Lung (tissue), 12 donors: ENCODE results near the gene ZNF669. TPM values are rescaled to one million over a fixed set of nuclear protein-coding genes. Genes with fewer than 3 reads are reported as not detected.

Source experiments
- ATAC-seq: fragments of 200-7000 bp; cut with Tn5 transposase; one replicate; pipeline ENCODE4 v1.9.1; 2020; ENCODE audit warnings: moderate number of reproducible peaks; ENCODE audit not compliant: insufficient read depth, low FRiP score
- DNase-seq, 3 donors: peaks; one replicate each; pipeline ENCODE4 v3.0.0-alpha.2; 2013 to 2017
- H3K27ac ChIP-seq, 2 donors: one replicate each; pipeline ENCODE4 v1.5.1; 2013; ENCODE audit warnings: mild to moderate bottlenecking in 2 of 2, moderate library complexity in 2 of 2, control low read depth in 1 of 2, inconsistent platforms in 1 of 2, low read depth in 1 of 2, low read length in 1 of 2
- H3K27me3 ChIP-seq, 3 donors: one replicate each; pipeline ENCODE4 v1.5.1; 2013; ENCODE audit warnings: low read length in 2 of 3; ENCODE audit not compliant: control insufficient read depth in 3 of 3, insufficient read depth in 3 of 3
- H3K36me3 ChIP-seq, 4 donors: one replicate each; pipeline ENCODE4 v1.5.1; 2013; ENCODE audit warnings: low read length in 4 of 4, mild to moderate bottlenecking in 1 of 4, moderate library complexity in 1 of 4; ENCODE audit not compliant: control insufficient read depth in 4 of 4, insufficient read depth in 4 of 4
- H3K4me1 ChIP-seq, 5 donors: one replicate each; pipeline ENCODE4 v1.5.1; 2013; ENCODE audit warnings: low read length in 5 of 5, mild to moderate bottlenecking in 2 of 5, moderate library complexity in 1 of 5; ENCODE audit not compliant: control insufficient read depth in 5 of 5, insufficient read depth in 5 of 5
- H3K4me3 ChIP-seq: one replicate; pipeline ENCODE4 v1.5.1; 2013; ENCODE audit warnings: mild to moderate bottlenecking, control low read depth, moderate library complexity
- H3K9ac ChIP-seq, 2 donors: one replicate each; pipeline ENCODE4 v1.5.1; 2013; ENCODE audit warnings: low read length in 2 of 2, control low read depth in 1 of 2; ENCODE audit not compliant: insufficient read depth in 1 of 2
- H3K9me3 ChIP-seq, 4 donors: one replicate each; pipeline ENCODE4 v1.5.1; 2013; ENCODE audit warnings: low read length in 3 of 4, mild to moderate bottlenecking in 1 of 4, moderate library complexity in 1 of 4; ENCODE audit not compliant: control insufficient read depth in 4 of 4, insufficient read depth in 3 of 4
- WGBS, 2 donors: extraction: QIAGEN DNeasy Blood & Tissue Kit; methylation state at CpG; one replicate each; pipeline ENCODE4 v1.1.7; 2013; 5-methylcytosine and 5-hydroxymethylcytosine counted together
- polyA plus RNA-seq, 2 donors: library from polyadenylated mRNA; stranded (reverse); fragments of 200-250 nt; gene quantifications; one replicate each; pipeline ENCODE4 v1.2.1, GENCODE V29; 2013
- total RNA-seq, 2 donors: library from RNA; depleted of rRNA in 1 of 2; stranded (reverse); fragments of >200 nt in 1 of 2; gene quantifications; one replicate each; pipeline ENCODE4 v1.2.1, GENCODE V29; 2014 to 2021
- TF ChIP-seq, protein P1 (sequence below): IDR thresholded peaks from 2 replicates; pipeline ENCODE4 v1.5.1; 2012; ENCODE audit warnings: mild to moderate bottlenecking; ENCODE audit errors: control extremely low read depth, extremely low read depth
- donor health status: control.
- donor health status: control.
- donor health status: Bipolar disorder and iron deficiency.
- donor health status: healthy.
- donor health status: DM: yes; HTN: yes; CAD: no.

Gene ZNF669
- total and polyA plus RNA-seq, 4 donors = 4.5 to 7.5 (median 5.6) TPM

DNA sequence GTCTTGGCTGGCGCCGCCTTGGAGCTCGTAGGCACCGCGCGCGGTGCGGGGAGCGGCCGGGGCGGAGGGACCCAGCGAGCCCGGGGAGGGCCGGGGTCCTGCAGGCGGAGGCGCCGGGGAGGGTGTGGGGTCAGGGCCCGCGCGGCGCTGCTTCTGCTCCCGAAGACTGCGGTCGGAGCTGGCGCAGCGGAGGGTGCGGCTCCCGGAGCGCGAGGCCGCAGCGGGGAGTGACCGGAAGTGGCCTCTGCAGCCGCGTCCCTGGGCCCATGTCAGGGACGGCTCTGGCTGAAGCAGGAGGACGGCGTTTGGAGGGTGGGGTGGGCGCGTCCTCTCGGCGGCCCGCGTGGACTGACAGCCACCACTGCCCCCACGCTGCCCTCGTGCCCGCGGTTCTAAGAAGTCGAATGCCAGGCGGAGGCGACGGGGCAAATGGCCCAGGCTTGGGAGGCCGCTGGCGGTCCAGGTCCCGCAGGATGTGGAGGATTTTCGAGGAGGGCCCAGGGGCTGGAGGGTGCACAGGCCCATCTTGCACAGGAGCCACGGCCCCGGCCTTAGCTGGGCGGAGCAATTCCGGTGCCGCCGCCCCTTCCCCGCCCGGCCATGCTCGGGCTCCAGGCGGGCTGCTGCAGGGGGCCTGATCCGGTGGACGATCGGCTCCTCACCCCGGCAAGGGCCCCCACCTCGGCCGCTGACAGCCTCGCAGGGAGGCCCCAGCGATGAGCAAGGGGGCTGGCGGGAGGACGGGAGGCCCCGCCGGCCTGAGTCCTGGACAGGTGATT is 7.7 kb upstream of the ZNF669 start:
- H3K9ac ChIP-seq = no peak overlapping the region
- H3K4me3 ChIP-seq = peak overlapping the region; percentile 81
- 4 to 5% methylated on average over 42 to 78 of the region's 78 CpGs for WGBS, 2 donors
- peaks cover 0 to 11% (median 4%) of the 10 kb centered on the region in 5 donors for H3K4me1 ChIP-seq
- H3K27ac ChIP-seq = peak overlapping the region; percentile 76 to 82
- ATAC-seq (peak; percentile 88), DNase-seq (peak; percentile 66 to 80 (median 67))
- TF ChIP-seq, protein P1, sequence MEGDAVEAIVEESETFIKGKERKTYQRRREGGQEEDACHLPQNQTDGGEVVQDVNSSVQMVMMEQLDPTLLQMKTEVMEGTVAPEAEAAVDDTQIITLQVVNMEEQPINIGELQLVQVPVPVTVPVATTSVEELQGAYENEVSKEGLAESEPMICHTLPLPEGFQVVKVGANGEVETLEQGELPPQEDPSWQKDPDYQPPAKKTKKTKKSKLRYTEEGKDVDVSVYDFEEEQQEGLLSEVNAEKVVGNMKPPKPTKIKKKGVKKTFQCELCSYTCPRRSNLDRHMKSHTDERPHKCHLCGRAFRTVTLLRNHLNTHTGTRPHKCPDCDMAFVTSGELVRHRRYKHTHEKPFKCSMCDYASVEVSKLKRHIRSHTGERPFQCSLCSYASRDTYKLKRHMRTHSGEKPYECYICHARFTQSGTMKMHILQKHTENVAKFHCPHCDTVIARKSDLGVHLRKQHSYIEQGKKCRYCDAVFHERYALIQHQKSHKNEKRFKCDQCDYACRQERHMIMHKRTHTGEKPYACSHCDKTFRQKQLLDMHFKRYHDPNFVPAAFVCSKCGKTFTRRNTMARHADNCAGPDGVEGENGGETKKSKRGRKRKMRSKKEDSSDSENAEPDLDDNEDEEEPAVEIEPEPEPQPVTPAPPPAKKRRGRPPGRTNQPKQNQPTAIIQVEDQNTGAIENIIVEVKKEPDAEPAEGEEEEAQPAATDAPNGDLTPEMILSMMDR = no peak
- H3K36me3 ChIP-seq = no peaks in the 10 kb centered on the region
- H3K9me3 ChIP-seq = peaks cover 0 to 1% (median 0%) of the 10 kb centered on the region in 4 donors
- H3K27me3 ChIP-seq = no peaks in the 10 kb centered on the region

- Histone ChIP-seq H3K4me3 (peak overlapping the region; percentile 81), H3K4me1 (peaks cover 0 to 11% (median 4%) of the 10 kb centered on the region in 5 donors), H3K27ac (peak overlapping the region; percentile 76 to 82), H3K27me3 (no peaks in the 10 kb centered on the region), H3K9ac (no peak overlapping the region), H3K36me3 (no peaks in the 10 kb centered on the region), H3K9me3 (peaks cover 0 to 3% (median 0%) of the 10 kb centered on the region in 4 donors)
- DNase-seq = peak; percentile 32 to 44 (median 39)
- TF ChIP-seq, protein P1 = no peak
- peak; percentile 41 for ATAC-seq
- WGBS, 2 donors = 1% methylated on average over 20 to 62 of the region's 62 CpGs
These were observed 7.1 kb upstream of the ZNF669 start for GRCh38 chr1:247111259-247111699.

DNA sequence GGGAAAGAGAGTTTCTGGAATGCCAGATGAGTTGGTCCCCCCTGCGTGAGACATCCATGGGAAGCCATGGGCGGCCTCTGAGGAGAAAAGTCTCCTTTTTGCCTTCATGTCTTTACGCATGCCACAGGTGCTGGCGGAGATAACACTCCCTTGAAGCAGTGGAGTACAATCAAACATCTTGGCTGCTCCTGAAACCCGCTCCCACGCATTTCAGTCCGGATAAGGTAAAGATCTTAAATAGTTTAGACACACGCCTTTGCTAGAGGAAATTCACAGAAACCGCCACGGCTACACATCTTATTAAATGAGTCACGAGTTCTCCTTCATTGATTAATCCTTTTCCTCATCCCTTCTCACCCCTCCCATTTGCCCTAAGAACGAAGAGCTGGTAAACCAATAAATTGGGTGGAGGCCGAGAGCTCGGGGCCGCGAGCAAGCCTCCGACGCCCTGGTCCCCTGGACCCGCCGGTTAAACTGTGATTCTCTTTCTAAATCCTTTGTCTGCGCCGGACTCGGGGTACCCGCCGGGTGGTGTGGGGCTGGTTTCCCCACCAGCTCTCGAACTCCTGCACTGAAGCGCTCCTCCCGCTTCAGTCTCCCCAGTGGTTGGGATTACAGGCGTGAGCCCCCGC is 6.6 kb upstream of the ZNF669 start:
- WGBS, 2 donors = 19 to 22% methylated on average over 30 of the region's 30 CpGs
- peaks cover 0 to 3% (median 0%) of the 10 kb centered on the region in 4 donors for H3K9me3 ChIP-seq
- H3K27me3 ChIP-seq = no peaks in the 10 kb centered on the region
- peak overlapping the region in 1 of 2 donors; percentile 65 for H3K9ac ChIP-seq
- TF ChIP-seq, protein P1 = no peak
- H3K4me3 ChIP-seq = peak overlapping the region; percentile 81
- peak overlapping the region; percentile 76 to 82 for H3K27ac ChIP-seq
- peak; percentile 29 to 49 (median 30) for DNase-seq
- H3K4me1 ChIP-seq = peaks cover 0 to 11% (median 4%) of the 10 kb centered on the region in 5 donors
- no peaks in the 10 kb centered on the region for H3K36me3 ChIP-seq
- no peak for ATAC-seq
